Glutamatergic neuron (in vitro differentiated cells): Measurements from ENCODE around the gene CAP2. TPM values are rescaled to one million over a fixed set of nuclear protein-coding genes. Genes with fewer than 3 reads are reported as not detected.

ENCODE experiments used
- DNase-seq: peaks from one replicate; pipeline ENCODE4 v3.0.0; 2022
- H3K27ac Mint-ChIP-seq: one replicate; pipeline ENCODE4 v1.8.0; 2020; ENCODE audit warnings: mild to moderate bottlenecking, mixed read lengths, inconsistent platforms; ENCODE audit not compliant: unreplicated experiment
- H3K27me3 Mint-ChIP-seq: one replicate; pipeline ENCODE4 v1.8.0; 2020; ENCODE audit warnings: mild to moderate bottlenecking, moderate library complexity, mixed read lengths, inconsistent platforms; ENCODE audit not compliant: unreplicated experiment
- H3K36me3 Mint-ChIP-seq: one replicate; pipeline ENCODE4 v1.8.0; 2020; ENCODE audit warnings: mild to moderate bottlenecking, mixed read lengths, inconsistent platforms; ENCODE audit not compliant: unreplicated experiment
- H3K4me1 Mint-ChIP-seq: one replicate; pipeline ENCODE4 v1.8.0; 2020; ENCODE audit warnings: mild to moderate bottlenecking, low read depth, mixed read lengths, inconsistent platforms; ENCODE audit not compliant: unreplicated experiment
- H3K4me3 Mint-ChIP-seq: one replicate; pipeline ENCODE4 v1.8.0; 2020; ENCODE audit warnings: mild to moderate bottlenecking, mixed read lengths, inconsistent platforms; ENCODE audit not compliant: unreplicated experiment
- H3K9me3 Mint-ChIP-seq: one replicate; pipeline ENCODE4 v1.8.0; 2020; ENCODE audit warnings: mild to moderate bottlenecking, moderate library complexity, mixed read lengths, inconsistent platforms; ENCODE audit not compliant: unreplicated experiment
- total RNA-seq: library from RNA; stranded (reverse); fragmentation: NEBNext Ultra II Directional; extraction: Animal tissue kit (Norgen Biotek cat#: 25700); gene quantifications from one replicate; pipeline ENCODE4 v1.2.1, GENCODE V29; 2021; ENCODE audit not compliant: unreplicated experiment
- TF ChIP-seq, protein P1 (sequence below): fragments of 200-600 bp; sonication (generic); IDR thresholded peaks from one replicate; pipeline ENCODE4 v1.5.0; 2021; ENCODE audit not compliant: partially characterized antibody, unreplicated experiment

Gene CAP2
- total RNA-seq, 1 donor from 2014 or later, result 24.4 TPM

DNA sequence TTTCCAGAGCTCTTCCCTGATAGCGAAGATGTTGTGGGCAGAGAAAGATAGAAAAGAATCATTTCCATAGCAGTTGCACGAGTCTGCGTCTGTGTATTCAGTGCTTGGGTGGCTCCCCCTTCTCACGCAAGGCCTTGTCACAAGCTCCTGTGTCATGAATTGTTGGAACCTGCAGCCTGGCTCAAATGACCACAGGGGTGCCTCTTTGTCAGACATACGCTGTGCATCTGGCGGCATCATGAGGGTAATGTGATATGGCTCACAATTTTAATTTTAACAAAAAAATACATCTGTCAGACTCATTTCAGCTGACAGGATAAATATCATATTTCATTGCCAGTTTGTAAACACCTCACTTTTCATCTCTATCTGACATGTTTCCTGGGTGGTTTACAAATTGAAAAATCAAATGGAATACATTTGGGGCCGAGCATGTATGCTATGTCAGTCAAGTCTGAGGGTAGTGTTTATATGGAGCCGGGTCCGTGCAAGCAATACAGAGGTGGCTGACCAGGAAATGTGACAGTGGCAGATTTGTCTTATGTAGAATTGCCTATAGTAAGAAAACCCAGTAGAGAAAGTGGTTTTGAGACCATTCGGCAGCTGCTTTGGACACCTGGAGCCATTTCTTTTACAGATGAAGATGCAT is 90.9 kb downstream of the CAP2 start:
- Mint-ChIP-seq H3K36me3 (no peaks in the 10 kb centered on the region), H3K4me3 (no peak overlapping the region), H3K27me3 (no peaks in the 10 kb centered on the region), H3K4me1 (peaks cover 11% of the 10 kb centered on the region), H3K9me3 (no peaks in the 10 kb centered on the region), H3K27ac (peak overlapping the region; percentile 75)
- TF ChIP-seq, protein P1, sequence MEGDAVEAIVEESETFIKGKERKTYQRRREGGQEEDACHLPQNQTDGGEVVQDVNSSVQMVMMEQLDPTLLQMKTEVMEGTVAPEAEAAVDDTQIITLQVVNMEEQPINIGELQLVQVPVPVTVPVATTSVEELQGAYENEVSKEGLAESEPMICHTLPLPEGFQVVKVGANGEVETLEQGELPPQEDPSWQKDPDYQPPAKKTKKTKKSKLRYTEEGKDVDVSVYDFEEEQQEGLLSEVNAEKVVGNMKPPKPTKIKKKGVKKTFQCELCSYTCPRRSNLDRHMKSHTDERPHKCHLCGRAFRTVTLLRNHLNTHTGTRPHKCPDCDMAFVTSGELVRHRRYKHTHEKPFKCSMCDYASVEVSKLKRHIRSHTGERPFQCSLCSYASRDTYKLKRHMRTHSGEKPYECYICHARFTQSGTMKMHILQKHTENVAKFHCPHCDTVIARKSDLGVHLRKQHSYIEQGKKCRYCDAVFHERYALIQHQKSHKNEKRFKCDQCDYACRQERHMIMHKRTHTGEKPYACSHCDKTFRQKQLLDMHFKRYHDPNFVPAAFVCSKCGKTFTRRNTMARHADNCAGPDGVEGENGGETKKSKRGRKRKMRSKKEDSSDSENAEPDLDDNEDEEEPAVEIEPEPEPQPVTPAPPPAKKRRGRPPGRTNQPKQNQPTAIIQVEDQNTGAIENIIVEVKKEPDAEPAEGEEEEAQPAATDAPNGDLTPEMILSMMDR, result no peak
- peak; percentile 25 for DNase-seq

DNA sequence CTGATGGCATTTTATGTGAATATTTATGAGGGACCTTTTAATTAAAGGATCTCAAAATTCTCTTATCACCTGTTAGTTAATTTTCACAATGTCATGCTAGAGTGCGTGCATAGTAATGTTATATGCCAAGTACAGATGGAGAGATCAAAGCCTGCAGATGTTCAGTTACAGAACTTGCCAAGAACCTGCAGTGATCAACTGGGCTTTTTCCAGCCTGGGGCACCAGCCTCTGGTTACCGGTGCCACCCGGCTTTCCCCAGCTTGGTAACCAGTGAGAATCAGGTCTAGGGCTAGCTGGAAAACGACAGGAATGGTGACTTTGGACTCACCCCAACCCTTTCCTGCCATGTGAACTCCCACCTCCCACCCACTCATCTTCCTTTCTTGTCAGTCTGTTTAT is 91.8 kb downstream of the CAP2 start:
- no peak for DNase-seq
- peaks cover 11% of the 10 kb centered on the region for H3K4me1 Mint-ChIP-seq
- no peak overlapping the region for H3K27ac Mint-ChIP-seq
- no peaks in the 10 kb centered on the region for H3K36me3 Mint-ChIP-seq
- H3K4me3 Mint-ChIP-seq, result no peak overlapping the region
- no peaks in the 10 kb centered on the region for H3K27me3 Mint-ChIP-seq
- TF ChIP-seq, protein P1, result no peak
- no peaks in the 10 kb centered on the region for H3K9me3 Mint-ChIP-seq

DNA sequence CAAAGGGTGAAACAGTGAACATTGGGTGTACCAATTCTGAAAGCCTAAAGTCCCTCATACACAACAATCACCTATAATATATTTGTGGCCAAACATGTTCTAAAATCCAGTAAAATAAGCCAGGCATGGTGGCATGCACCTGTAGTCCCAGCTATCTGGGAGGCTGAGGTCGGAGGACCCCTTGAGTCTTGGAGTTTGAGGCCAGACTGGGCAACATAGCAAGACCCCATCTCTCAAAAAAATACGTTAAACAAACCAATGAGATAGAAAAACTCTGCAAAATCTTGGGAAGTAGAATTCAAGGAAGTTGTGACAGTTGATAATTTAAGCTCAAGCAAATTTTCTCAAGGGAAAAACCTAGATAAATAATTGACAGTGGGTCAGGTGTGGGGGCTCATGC is 92.6 kb downstream of the CAP2 start:
- H3K27me3 Mint-ChIP-seq, result no peaks in the 10 kb centered on the region
- peaks cover 11% of the 10 kb centered on the region for H3K4me1 Mint-ChIP-seq
- TF ChIP-seq, protein P1, result no peak

DNA sequence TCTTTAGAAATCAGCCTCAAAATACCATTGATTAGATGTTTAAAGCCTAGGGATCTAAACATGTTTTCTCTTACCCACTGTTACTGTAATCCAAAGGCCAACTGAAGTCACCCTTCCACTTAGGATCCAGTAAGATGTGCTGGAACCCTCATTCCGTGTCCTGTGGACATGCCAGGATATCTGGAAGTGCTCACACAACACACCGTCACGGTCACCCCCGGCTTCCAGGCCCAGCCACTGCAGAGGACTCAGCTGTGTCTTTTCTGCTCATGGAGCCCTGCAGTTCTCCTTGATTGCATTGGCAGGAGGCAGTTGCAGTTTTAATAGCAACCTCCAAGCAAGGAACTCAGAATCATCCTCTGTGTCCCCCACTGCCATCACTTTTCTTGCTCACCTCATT is 93.3 kb downstream of the CAP2 start:
- H3K4me3 Mint-ChIP-seq, result no peak overlapping the region
- H3K4me1 Mint-ChIP-seq, result peaks cover 13% of the 10 kb centered on the region
- no peak overlapping the region for H3K27ac Mint-ChIP-seq
- no peaks in the 10 kb centered on the region for H3K36me3 Mint-ChIP-seq
- H3K27me3 Mint-ChIP-seq, result no peaks in the 10 kb centered on the region
- DNase-seq, result no peak
- TF ChIP-seq, protein P1, result no peak
- no peaks in the 10 kb centered on the region for H3K9me3 Mint-ChIP-seq

More for the DNA sequence above, 92.6 kb downstream of the CAP2 start:
- no peaks in the 10 kb centered on the region for H3K36me3 Mint-ChIP-seq
- H3K9me3 Mint-ChIP-seq, result no peaks in the 10 kb centered on the region
- H3K4me3 Mint-ChIP-seq, result no peak overlapping the region
- no peak for DNase-seq
- no peak overlapping the region for H3K27ac Mint-ChIP-seq

DNA sequence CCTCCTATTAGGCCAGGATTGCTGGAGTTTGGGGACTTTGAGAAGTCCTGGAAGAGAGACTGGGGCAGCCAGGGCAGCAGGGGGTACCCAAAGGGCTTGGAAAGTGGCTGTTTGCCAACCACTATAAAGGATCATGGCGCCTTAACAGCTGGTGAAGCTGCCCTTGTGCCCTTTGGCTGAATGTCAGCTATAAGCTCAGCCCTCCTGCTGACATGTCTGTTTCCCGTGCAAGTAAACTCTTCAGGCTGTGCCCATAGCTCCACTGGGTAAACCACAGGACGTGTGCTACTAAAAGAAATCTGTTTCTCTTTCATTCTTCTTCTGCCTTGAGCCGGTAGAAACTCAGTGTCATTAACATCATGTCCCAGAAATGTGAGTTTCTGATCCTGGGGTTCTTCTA is 97.3 kb downstream of the CAP2 start:
- Mint-ChIP-seq H3K36me3 (no peaks in the 10 kb centered on the region), H3K9me3 (peaks cover 1% of the 10 kb centered on the region), H3K4me3 (no peak overlapping the region), H3K27ac (no peak overlapping the region), H3K27me3 (no peaks in the 10 kb centered on the region), H3K4me1 (peaks cover 15% of the 10 kb centered on the region)
- no peak for DNase-seq
- TF ChIP-seq, protein P1, result no peak
